Parathyroid adenoma (tissue), 2 donors: ENCODE measurements around the gene RUFY3.

Experiments
- H2AFZ ChIP-seq: fragments of 300-600 bp; sonication (generic); one replicate; pipeline ENCODE4 v1.7.0; 2017; ENCODE audit warnings: antibody characterized with exemption, mild to moderate bottlenecking
- H3K27ac ChIP-seq: fragments of 300-600 bp; sonication (generic); one replicate; pipeline ENCODE4 v1.7.0; 2017
- H3K27me3 ChIP-seq: fragments of 300-600 bp; sonication (generic); one replicate; pipeline ENCODE4 v1.7.0; 2017; ENCODE audit warnings: low read length; ENCODE audit not compliant: control insufficient read depth, insufficient read depth
- H3K36me3 ChIP-seq: fragments of 300-600 bp; sonication (generic); one replicate; pipeline ENCODE4 v1.7.0; 2017; ENCODE audit warnings: low read length; ENCODE audit not compliant: control insufficient read depth, insufficient read depth
- H3K4me1 ChIP-seq: fragments of 300-600 bp; sonication (generic); one replicate; pipeline ENCODE4 v1.7.0; 2017; ENCODE audit warnings: control low read depth
- H3K4me2 ChIP-seq: fragments of 300-600 bp; sonication (generic); one replicate; pipeline ENCODE4 v1.7.0; 2017; ENCODE audit warnings: low read length
- H3K4me3 ChIP-seq: fragments of 300-600 bp; sonication (generic); one replicate; pipeline ENCODE4 v1.7.0; 2017; ENCODE audit warnings: low read depth, low read length
- H3K79me2 ChIP-seq: fragments of 300-600 bp; sonication (generic); one replicate; pipeline ENCODE4 v1.7.0; 2017; ENCODE audit warnings: control low read depth
- H3K9ac ChIP-seq: fragments of 300-600 bp; sonication (generic); one replicate; pipeline ENCODE4 v1.7.0; 2017; ENCODE audit warnings: mild to moderate bottlenecking
- H3K9me3 ChIP-seq: fragments of 300-600 bp; sonication (generic); one replicate; pipeline ENCODE4 v1.7.0; 2017; ENCODE audit warnings: low read length; ENCODE audit not compliant: control insufficient read depth
- CTCF ChIP-seq: fragments of 300-600 bp; sonication (generic); IDR thresholded peaks from one replicate; pipeline ENCODE4 v1.7.0; 2017; ENCODE audit warnings: antibody characterized with exemption, mild to moderate bottlenecking
- donor health status: primary hyperparathyroidism.

RUFY3 gene

GRCh38 chr4:70829015-70829414 is 107.3 kb downstream of the RUFY3 start:
- H3K4me2 ChIP-seq: no peak overlapping the region
- no peaks in the 10 kb centered on the region for H3K4me1 ChIP-seq
- no peak overlapping the region for H3K9ac ChIP-seq
- TF ChIP-seq CTCF: no peak
- H3K9me3 ChIP-seq: no peaks in the 10 kb centered on the region
- H3K4me3 ChIP-seq: no peak overlapping the region
- no peaks in the 10 kb centered on the region for H3K36me3 ChIP-seq
- no peak overlapping the region for H2AFZ ChIP-seq
- H3K27ac ChIP-seq: no peak overlapping the region
- H3K79me2 ChIP-seq: no peaks in the 10 kb centered on the region
- no peaks in the 10 kb centered on the region for H3K27me3 ChIP-seq

- no peak overlapping the region for H3K9ac ChIP-seq
- H3K9me3 ChIP-seq: no peaks in the 10 kb centered on the region
- H3K36me3 ChIP-seq: no peaks in the 10 kb centered on the region
- H2AFZ ChIP-seq: no peak overlapping the region
- TF ChIP-seq CTCF: no peak
- H3K27me3 ChIP-seq: no peaks in the 10 kb centered on the region
- H3K27ac ChIP-seq: no peak overlapping the region
- no peaks in the 10 kb centered on the region for H3K4me1 ChIP-seq
- H3K79me2 ChIP-seq: no peaks in the 10 kb centered on the region
- H3K4me3 ChIP-seq: no peak overlapping the region
- H3K4me2 ChIP-seq: no peak overlapping the region
Observed at GRCh38 chr4:70829492-70829891, 107.7 kb downstream of the RUFY3 start.

- no peak overlapping the region for H3K9ac ChIP-seq
- H2AFZ ChIP-seq: no peak overlapping the region
- no peaks in the 10 kb centered on the region for H3K27me3 ChIP-seq
- no peak for TF ChIP-seq CTCF
- no peaks in the 10 kb centered on the region for H3K9me3 ChIP-seq
- no peak overlapping the region for H3K4me2 ChIP-seq
- H3K79me2 ChIP-seq: peaks cover 3% of the 10 kb centered on the region
- H3K4me3 ChIP-seq: no peak overlapping the region
- no peak overlapping the region for H3K27ac ChIP-seq
- H3K4me1 ChIP-seq: no peaks in the 10 kb centered on the region
- no peaks in the 10 kb centered on the region for H3K36me3 ChIP-seq
Observed at GRCh38 chr4:70830054-70830453, 108.3 kb downstream of the RUFY3 start.

- H3K79me2 ChIP-seq: peaks cover 6% of the 10 kb centered on the region
- H3K36me3 ChIP-seq: no peaks in the 10 kb centered on the region
- no peak overlapping the region for H3K27ac ChIP-seq
- no peaks in the 10 kb centered on the region for H3K4me1 ChIP-seq
- no peak overlapping the region for H3K4me3 ChIP-seq
- no peak overlapping the region for H3K4me2 ChIP-seq
- no peak overlapping the region for H2AFZ ChIP-seq
- no peak overlapping the region for H3K9ac ChIP-seq
- H3K9me3 ChIP-seq: no peaks in the 10 kb centered on the region
- H3K27me3 ChIP-seq: no peaks in the 10 kb centered on the region
- no peak for TF ChIP-seq CTCF
Observed at GRCh38 chr4:70831293-70831692, 109.5 kb downstream of the RUFY3 start.

- Histone ChIP-seq H3K9me3 (no peaks in the 10 kb centered on the region), H3K36me3 (no peaks in the 10 kb centered on the region), H3K27ac (no peak overlapping the region), H3K27me3 (no peaks in the 10 kb centered on the region), H3K9ac (no peak overlapping the region), H3K4me2 (no peak overlapping the region), H3K79me2 (peaks cover 15% of the 10 kb centered on the region), H2AFZ (no peak overlapping the region), H3K4me3 (no peak overlapping the region), H3K4me1 (peaks cover 2% of the 10 kb centered on the region)
- TF ChIP-seq CTCF: no peak
Observed at GRCh38 chr4:70833675-70834074, 111.9 kb downstream of the RUFY3 start.
